Heart right ventricle (tissue), 16 donors: Measurements from ENCODE around the gene OSBPL1A. TPM values are rescaled to one million over a fixed set of nuclear protein-coding genes. Genes with fewer than 3 reads are reported as not detected.

ENCODE experiments used
- ATAC-seq, 8 donors: fragments of 200-7000 bp; cut with Tn5 transposase; one replicate each; pipeline ENCODE4 v1.9.1; 2020; ENCODE audit warnings: mild to moderate bottlenecking in 8 of 8, moderate library complexity in 8 of 8, moderate number of reproducible peaks in 1 of 8
- DNase-seq, 2 donors: peaks; one replicate each; pipeline ENCODE4 v3.0.0-alpha.2; 2020
- H3K27ac ChIP-seq, 10 donors: fragments of 200-600 bp; sonication (generic) in 2 of 10; one replicate each; pipeline versions ENCODE4 v1.5.0 to v1.8.0; 2020 to 2022; ENCODE audit warnings: mild to moderate bottlenecking in 3 of 10
- H3K27me3 ChIP-seq, 7 donors: fragments of 200-600 bp; one replicate each; pipeline ENCODE4 v1.8.0; 2021 to 2022; ENCODE audit warnings: mild to moderate bottlenecking in 2 of 7
- H3K36me3 ChIP-seq, 9 donors: fragments of 200-600 bp; sonication (generic) in 1 of 9; one replicate each; pipeline versions ENCODE4 v1.5.0 to v1.8.0; 2020 to 2022; ENCODE audit warnings: mild to moderate bottlenecking in 2 of 9
- H3K4me1 ChIP-seq, 9 donors: fragments of 200-600 bp; sonication (generic) in 1 of 9; one replicate each; pipeline versions ENCODE4 v1.5.0 to v1.8.0; 2020 to 2022; ENCODE audit warnings: mild to moderate bottlenecking in 4 of 9
- H3K4me3 ChIP-seq, 10 donors: fragments of 200-600 bp; sonication (generic) in 2 of 10; one replicate each; pipeline versions ENCODE4 v1.5.0 to v1.8.0; 2020 to 2022; ENCODE audit warnings: mild to moderate bottlenecking in 7 of 10, moderate library complexity in 2 of 10
- H3K9me3 ChIP-seq, 11 donors: fragments of 200-600 bp in 10 of 11; sonication (generic) in 2 of 11; one replicate each; pipeline versions ENCODE4 v1.5.0 to v1.8.0; 2013 to 2022; ENCODE audit warnings: mild to moderate bottlenecking in 2 of 11, control low read depth in 1 of 11, moderate library complexity in 1 of 11
- WGBS, 2 donors: extraction: QIAGEN DNeasy Blood & Tissue Kit; methylation state at CpG; one replicate each; pipeline ENCODE4 v1.1.7; 2013; ENCODE audit warnings: inconsistent platforms in 1 of 2; 5-methylcytosine and 5-hydroxymethylcytosine counted together
- intact Hi-C, 10 donors: fragments of 100-400 bp; cut with DNase I; formaldehyde crosslinking; loops; one replicate each; pipeline versions ENCODE4 v1.11.1 to v1.14.2; 2022
- polyA plus RNA-seq, 2 donors: library from polyadenylated mRNA; stranded (reverse); fragments of 200-250 nt; gene quantifications; one replicate each; pipeline ENCODE4 v1.2.3, GENCODE V29; 2013
- total RNA-seq, 10 donors: library from RNA; stranded (reverse); fragmentation: NEBNext Ultra II Directional in 3 of 10; extraction: Animal tissue kit (Norgen Biotek cat#: 25700) in 3 of 10; gene quantifications; one replicate each; pipeline versions ENCODE4 v1.2.1 to v1.2.4, GENCODE V29; 2021 to 2023
- TF ChIP-seq, protein P1 (sequence below), 9 donors: fragments of 200-600 bp; sonication (generic) in 2 of 9; IDR thresholded peaks; one replicate each; pipeline versions ENCODE4 v1.5.0 to v1.8.0; 2021 to 2022; ENCODE audit warnings: antibody characterized with exemption in 9 of 9, mild to moderate bottlenecking in 5 of 9, moderate library complexity in 1 of 9
- donor health status: Arrhythmogenic right ventricular cardiomyopathy.
- donor health status: ischemic (EF 13 %, LVEDD 7.1; RV severe dilation, severe dysfunction).
- donor health status: healthy with polysubstance abuse.
- donor health status: DM: no; HTN: yes; CAD: no.
- donor health status: DM: no; HTN: no; CAD: no.
- donor health status: ischemic (EF 25% LVEDD 6.9; RV normal size, moderate dysfunction).
- donor health status: ischemic (EF 25% LVEDD 5.7; RV mildly dilated, moderate dysfunction).
- donor health status: healthy.
- donor health status: DM: yes; HTN: yes; CAD: no.
- donor health status: Ischemic cardiomyopathy.
- donor health status: ischemic (EF 35%, LVEDD 5.7; RV mildly dilated, moderate dysfunction).
- donor health status: nonischemic (EF 11% LVEDD 7.7; RV severe dilation, severe dysfunction).
- donor health status: DM: yes; HTN: yes; CAD: no.
- donor health status: PGD.
- donor health status: ischemic (EF 29% LVEDD 5.4; RV normal size, mild dysfunction).
- donor health status: nonischemic (EF 23%, LVEDD 6.1; RV moderate dilation, normal function).

OSBPL1A gene
- total and polyA plus RNA-seq, 12 donors, result 26.5 to 85.6 (median 61.0) TPM

DNA sequence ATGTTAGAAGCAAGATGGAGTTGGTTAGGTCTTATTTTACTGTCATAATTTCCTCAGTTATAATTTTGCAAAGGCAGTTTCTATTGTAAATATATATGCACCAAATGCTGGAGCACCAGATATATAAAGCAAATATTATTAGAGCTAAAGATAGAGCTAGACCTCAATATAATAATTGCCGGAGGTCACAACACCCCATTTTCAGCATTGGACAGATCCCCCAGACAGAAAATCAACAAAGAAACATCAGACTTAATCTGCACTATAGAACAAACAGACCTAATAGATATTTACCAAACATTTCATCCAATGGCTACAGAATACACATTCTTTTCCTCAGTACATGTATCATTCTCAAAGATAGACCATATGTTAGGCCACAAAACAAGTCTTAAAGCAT, 143.6 kb downstream of the OSBPL1A start:
- Histone ChIP-seq H3K27me3 (no peaks in the 10 kb centered on the region), H3K27ac (no peak overlapping the region), H3K4me1 (peaks cover 0 to 41% (median 9%) of the 10 kb centered on the region in 9 donors), H3K9me3 (peaks cover 0 to 21% (median 3%) of the 10 kb centered on the region in 11 donors), H3K4me3 (no peak overlapping the region), H3K36me3 (no peaks in the 10 kb centered on the region)
- intact Hi-C loops, result no loop called here
- TF ChIP-seq, protein P1, sequence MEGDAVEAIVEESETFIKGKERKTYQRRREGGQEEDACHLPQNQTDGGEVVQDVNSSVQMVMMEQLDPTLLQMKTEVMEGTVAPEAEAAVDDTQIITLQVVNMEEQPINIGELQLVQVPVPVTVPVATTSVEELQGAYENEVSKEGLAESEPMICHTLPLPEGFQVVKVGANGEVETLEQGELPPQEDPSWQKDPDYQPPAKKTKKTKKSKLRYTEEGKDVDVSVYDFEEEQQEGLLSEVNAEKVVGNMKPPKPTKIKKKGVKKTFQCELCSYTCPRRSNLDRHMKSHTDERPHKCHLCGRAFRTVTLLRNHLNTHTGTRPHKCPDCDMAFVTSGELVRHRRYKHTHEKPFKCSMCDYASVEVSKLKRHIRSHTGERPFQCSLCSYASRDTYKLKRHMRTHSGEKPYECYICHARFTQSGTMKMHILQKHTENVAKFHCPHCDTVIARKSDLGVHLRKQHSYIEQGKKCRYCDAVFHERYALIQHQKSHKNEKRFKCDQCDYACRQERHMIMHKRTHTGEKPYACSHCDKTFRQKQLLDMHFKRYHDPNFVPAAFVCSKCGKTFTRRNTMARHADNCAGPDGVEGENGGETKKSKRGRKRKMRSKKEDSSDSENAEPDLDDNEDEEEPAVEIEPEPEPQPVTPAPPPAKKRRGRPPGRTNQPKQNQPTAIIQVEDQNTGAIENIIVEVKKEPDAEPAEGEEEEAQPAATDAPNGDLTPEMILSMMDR (IDR thresholded peaks at IDR 0.05), result no peak
- DNase-seq (no peak), ATAC-seq (no peak)
- WGBS, 2 donors, result 93 to 94% methylated on average over 1 of the region's 1 CpG

DNA sequence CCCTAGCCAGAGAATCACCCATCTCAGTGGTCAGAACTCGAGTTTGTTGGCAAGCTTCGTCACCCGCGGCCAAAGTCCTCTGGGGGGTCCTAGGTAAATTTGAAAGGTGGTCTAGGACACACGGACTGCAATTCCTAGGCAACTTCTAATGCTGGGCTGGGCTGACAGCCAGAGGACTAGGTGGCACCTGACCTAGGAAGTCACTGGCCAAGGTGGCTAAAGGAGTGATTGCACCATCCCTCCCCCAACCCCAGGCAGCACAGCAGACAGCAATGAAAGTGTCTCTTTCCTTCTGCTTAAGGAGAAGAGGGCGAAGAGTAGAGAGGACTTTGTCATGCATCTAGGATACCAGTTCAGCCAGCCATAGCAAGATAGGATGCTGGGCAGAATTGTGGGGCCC, 147.9 kb downstream of the OSBPL1A start:
- no peak overlapping the region for H3K27ac ChIP-seq
- intact Hi-C loops, result no loop called here
- WGBS, 2 donors, result 93 to 94% methylated on average over 6 of the region's 6 CpGs
- DNase-seq (no peak), ATAC-seq (peak in 1 of 8 donors; percentile 29)
- peaks cover 0 to 4% (median 0%) of the 10 kb centered on the region in 9 donors for H3K36me3 ChIP-seq
- TF ChIP-seq, protein P1 (IDR thresholded peaks at IDR 0.05), result no peak
- H3K9me3 ChIP-seq, result peaks cover 0 to 7% (median 0%) of the 10 kb centered on the region in 11 donors
- peaks cover 0 to 74% (median 29%) of the 10 kb centered on the region in 9 donors for H3K4me1 ChIP-seq
- H3K27me3 ChIP-seq, result no peaks in the 10 kb centered on the region
- H3K4me3 ChIP-seq, result no peak overlapping the region

DNA sequence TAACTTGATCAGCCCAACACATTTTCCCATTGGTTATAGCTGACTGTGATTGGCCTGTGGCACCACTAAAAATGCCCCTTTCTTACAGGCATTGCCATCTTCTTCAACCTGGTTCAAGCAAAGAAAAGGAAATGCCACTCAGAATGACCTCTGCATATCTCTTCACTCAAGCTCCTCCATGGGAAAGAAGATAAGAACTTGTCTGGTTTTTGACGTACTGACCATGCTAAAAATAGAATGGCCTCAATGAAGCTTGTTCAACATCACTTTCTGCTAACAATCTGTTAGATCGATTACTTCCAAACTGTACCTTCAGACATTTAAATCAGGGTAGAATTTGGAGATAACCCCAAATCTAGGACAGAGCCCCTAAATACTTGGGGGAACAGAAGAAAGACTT, 149.3 kb downstream of the OSBPL1A start:
- 10 to 19% methylated on average over 2 of the region's 2 CpGs for WGBS, 2 donors
- ATAC-seq, result peak in 5 of 8 donors; percentile 36 to 72 (median 45)
- intact Hi-C loops, result no loop called here

DNA sequence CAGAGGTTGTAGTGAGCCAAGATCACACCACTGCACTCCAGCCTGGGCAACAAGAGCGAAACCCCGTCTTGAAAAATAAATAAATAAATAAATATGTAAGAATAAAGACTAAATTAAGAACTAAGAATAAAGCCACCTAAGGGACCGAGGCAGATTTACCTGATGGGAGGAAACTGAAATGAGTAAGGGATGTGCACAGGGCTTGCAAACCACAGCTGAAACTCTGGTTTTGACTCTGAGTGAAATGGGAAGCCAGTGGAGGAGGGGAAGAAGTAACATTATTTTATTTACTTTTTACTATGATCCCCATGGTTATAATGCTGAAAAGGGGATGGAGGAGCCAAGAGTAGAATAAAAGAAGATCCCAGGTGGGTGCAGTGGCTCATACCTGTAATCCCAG, 151.5 kb downstream of the OSBPL1A start:
- Histone ChIP-seq H3K27me3 (no peaks in the 10 kb centered on the region), H3K4me1 (peaks cover 0 to 76% (median 29%) of the 10 kb centered on the region in 9 donors), H3K27ac (no peak overlapping the region), H3K4me3 (no peak overlapping the region), H3K36me3 (peaks cover 0 to 4% (median 0%) of the 10 kb centered on the region in 9 donors), H3K9me3 (no peaks in the 10 kb centered on the region)
- 95 to 100% methylated on average over 3 of the region's 3 CpGs for WGBS, 2 donors
- no peak for DNase-seq
- intact Hi-C loops, result no loop called here
- TF ChIP-seq, protein P1 (IDR thresholded peaks at IDR 0.05), result no peak
- ATAC-seq, result no peak

More for the DNA sequence above, 149.3 kb downstream of the OSBPL1A start:
- peaks cover 0 to 7% (median 0%) of the 10 kb centered on the region in 11 donors for H3K9me3 ChIP-seq
- TF ChIP-seq, protein P1 (IDR thresholded peaks at IDR 0.05), result no peak
- no peak overlapping the region for H3K4me3 ChIP-seq
- no peaks in the 10 kb centered on the region for H3K27me3 ChIP-seq
- H3K27ac ChIP-seq, result peak overlapping the region in 1 of 10 donors; percentile 39
- peaks cover 0 to 81% (median 33%) of the 10 kb centered on the region in 9 donors for H3K4me1 ChIP-seq
- peaks cover 0 to 4% (median 0%) of the 10 kb centered on the region in 9 donors for H3K36me3 ChIP-seq
- DNase-seq, result no peak
